H9 (cell line): ENCODE data around the gene PARP3. TPM values are rescaled to one million over a fixed set of nuclear protein-coding genes. Genes with fewer than 3 reads are reported as not detected.

Source experiments
- DNase-seq: peaks from one replicate; pipeline ENCODE4 v3.0.0-alpha.2; 2017
- H2AFZ ChIP-seq: one replicate; pipeline ENCODE4 v1.6.1; 2013; ENCODE audit warnings: mild to moderate bottlenecking, low read length, control low read depth, moderate library complexity
- H2AK5ac ChIP-seq: 2 replicates; pipeline ENCODE4 v1.6.1; 2013; ENCODE audit warnings: low read length, control low read depth, mixed read lengths; ENCODE audit not compliant: insufficient read length
- H2BK120ac ChIP-seq: one replicate; pipeline ENCODE4 v1.6.1; 2013; ENCODE audit warnings: low read depth, mild to moderate bottlenecking, low read length, control low read depth, inconsistent platforms; ENCODE audit not compliant: poor library complexity, severe bottlenecking
- H2BK12ac ChIP-seq: 2 replicates; pipeline ENCODE4 v1.6.1; 2013; ENCODE audit warnings: low read length, control low read depth, mixed read lengths, low read depth; ENCODE audit not compliant: insufficient read length
- H2BK15ac ChIP-seq: 2 replicates; pipeline ENCODE4 v1.6.1; 2013; ENCODE audit warnings: low read depth, low read length, control low read depth
- H2BK20ac ChIP-seq: one replicate; pipeline ENCODE4 v1.6.1; 2013; ENCODE audit warnings: low read depth, mild to moderate bottlenecking, low read length, control low read depth, inconsistent platforms; ENCODE audit not compliant: poor library complexity, severe bottlenecking
- H2BK5ac ChIP-seq: 2 replicates; pipeline ENCODE4 v1.6.1; 2013; ENCODE audit warnings: low read length, control low read depth, mixed read lengths; ENCODE audit not compliant: insufficient read length
- H3K14ac ChIP-seq: 2 replicates; pipeline ENCODE4 v1.6.1; 2013; ENCODE audit warnings: low read length, control low read depth; ENCODE audit not compliant: insufficient read depth
- H3K18ac ChIP-seq: 2 replicates; pipeline ENCODE4 v1.6.1; 2013; ENCODE audit warnings: low read depth, mild to moderate bottlenecking, mixed read lengths, low read length, control low read depth; ENCODE audit not compliant: insufficient read length
- H3K23ac ChIP-seq: 2 replicates; pipeline ENCODE4 v1.6.1; 2013; ENCODE audit warnings: low read length, control low read depth, mixed read lengths, low read depth; ENCODE audit not compliant: insufficient read length
- H3K23me2 ChIP-seq: 2 replicates; pipeline ENCODE4 v1.6.1; 2013; ENCODE audit warnings: low read depth, mild to moderate bottlenecking, mixed read lengths, low read length, control low read depth; ENCODE audit not compliant: insufficient read length, poor library complexity, severe bottlenecking
- H3K27ac ChIP-seq: 2 replicates; pipeline ENCODE4 v1.5.1; 2013; ENCODE audit warnings: low read length, control low read depth, mixed read lengths, low read depth; ENCODE audit not compliant: insufficient read length
- H3K27me3 ChIP-seq: 2 replicates; pipeline ENCODE4 v1.6.1; 2013; ENCODE audit warnings: low read length, control low read depth, inconsistent platforms; ENCODE audit not compliant: insufficient read depth
- H3K4ac ChIP-seq: 2 replicates; pipeline ENCODE4 v1.6.1; 2013; ENCODE audit warnings: low read depth, mild to moderate bottlenecking, control low read depth, inconsistent platforms, low read length, moderate library complexity
- H3K4me1 ChIP-seq: 2 replicates; pipeline ENCODE4 v1.6.1; 2013; ENCODE audit warnings: low read length, control low read depth, inconsistent platforms; ENCODE audit not compliant: insufficient read depth
- H3K4me2 ChIP-seq: 2 replicates; pipeline ENCODE4 v1.6.1; 2013; ENCODE audit warnings: low read length, control low read depth, mixed read lengths; ENCODE audit not compliant: insufficient read length, insufficient read depth
- H3K56ac ChIP-seq: 2 replicates; pipeline ENCODE4 v1.6.1; 2013; ENCODE audit warnings: low read depth, mild to moderate bottlenecking, mixed read lengths, low read length, control low read depth; ENCODE audit not compliant: insufficient read length
- H3K79me1 ChIP-seq: 2 replicates; pipeline ENCODE4 v1.6.1; 2013; ENCODE audit warnings: low read depth, mild to moderate bottlenecking, moderate library complexity, low read length, control low read depth, inconsistent platforms; ENCODE audit not compliant: insufficient read depth, poor library complexity, severe bottlenecking
- H3K79me2 ChIP-seq: 2 replicates; pipeline ENCODE4 v1.6.1; 2013; ENCODE audit warnings: low read length, control low read depth, inconsistent platforms; ENCODE audit not compliant: insufficient read depth
- H3K9ac ChIP-seq: 2 replicates; pipeline ENCODE4 v1.6.1; 2013; ENCODE audit warnings: low read length, control low read depth, mixed read lengths; ENCODE audit not compliant: insufficient read length; ENCODE audit errors: extremely low read depth
- H3K9me3 ChIP-seq: one replicate; pipeline ENCODE4 v1.6.1; 2013; ENCODE audit warnings: low read depth, low read length, inconsistent platforms; ENCODE audit not compliant: control insufficient read depth
- H3T11ph ChIP-seq: one replicate; pipeline ENCODE4 v1.6.1; 2013; ENCODE audit warnings: mild to moderate bottlenecking, low read length, control low read depth, inconsistent platforms
- H4K20me1 ChIP-seq: one replicate; pipeline ENCODE4 v1.6.1; 2013; ENCODE audit not compliant: control insufficient read depth, insufficient read length, insufficient read depth
- H4K5ac ChIP-seq: 2 replicates; pipeline ENCODE4 v1.6.1; 2013; ENCODE audit warnings: low read depth, mild to moderate bottlenecking, mixed read lengths, low read length, control low read depth; ENCODE audit not compliant: insufficient read length
- H4K8ac ChIP-seq: replicated peaks from 2 replicates; pipeline ENCODE4 v1.6.1; 2013; ENCODE audit warnings: low read length, control low read depth, mixed read lengths, low read depth; ENCODE audit not compliant: insufficient read length
- H4K91ac ChIP-seq: 2 replicates; pipeline ENCODE4 v1.6.1; 2013; ENCODE audit warnings: low read depth, mild to moderate bottlenecking, moderate library complexity, mixed read lengths, low read length, control low read depth; ENCODE audit not compliant: insufficient read length
- H3K27ac Mint-ChIP-seq, 3 experiments: 2 replicates in 2 of 3; 3 replicates in 1 of 3; pipeline ENCODE4 v1.8.0; 2020 to 2021; ENCODE audit warnings: mixed read lengths in 3 of 3, mild to moderate bottlenecking in 1 of 3, moderate library complexity in 1 of 3
- H3K27me3 Mint-ChIP-seq: 2 replicates; pipeline ENCODE4 v1.8.0; 2021; ENCODE audit warnings: low read depth, mild to moderate bottlenecking, moderate library complexity, mixed read lengths
- H3K36me3 Mint-ChIP-seq, 3 experiments: 2 replicates in 2 of 3; 3 replicates in 1 of 3; pipeline ENCODE4 v1.8.0; 2020 to 2021; ENCODE audit warnings: low read depth in 3 of 3, mixed read lengths in 3 of 3; ENCODE audit not compliant: insufficient read depth in 1 of 3
- H3K4me1 Mint-ChIP-seq, 2 experiments: 2 replicates each; pipeline ENCODE4 v1.8.0; 2020; ENCODE audit warnings: mixed read lengths in 2 of 2
- H3K4me3 Mint-ChIP-seq, 2 experiments: 2 replicates in 1 of 2; 3 replicates in 1 of 2; pipeline ENCODE4 v1.8.0; 2020 to 2021; ENCODE audit warnings: mild to moderate bottlenecking in 2 of 2, mixed read lengths in 2 of 2, moderate library complexity in 1 of 2
- H3K9me3 Mint-ChIP-seq, 2 experiments: 2 replicates in 1 of 2; 3 replicates in 1 of 2; pipeline ENCODE4 v1.8.0; 2020; ENCODE audit warnings: mild to moderate bottlenecking in 2 of 2, mixed read lengths in 2 of 2, moderate library complexity in 1 of 2
- WGBS: extraction: QIAGEN DNeasy Blood & Tissue Kit; methylation state at CpG from one replicate; pipeline ENCODE4 v1.1.7; 2013; ENCODE audit warnings: missing lambda C conversion rate, low lambda C conversion rate, mixed read lengths; ENCODE audit not compliant: insufficient read length; ENCODE audit errors: extremely low coverage; 5-methylcytosine and 5-hydroxymethylcytosine counted together
- total RNA-seq: library from RNA; stranded (reverse); gene quantifications from 2 replicates; pipeline ENCODE4 v1.2.1, GENCODE V29; 2021
- TF ChIP-seq, protein P1 (sequence below): fragments of 200-600 bp; sonication (generic); conservative IDR thresholded peaks from 3 replicates; pipeline ENCODE4 v1.8.0; 2021; ENCODE audit warnings: antibody characterized with exemption, mild to moderate bottlenecking

The PARP3 gene
- total RNA-seq, 1 experiment from 2014 or later = 1.3 TPM

DNA sequence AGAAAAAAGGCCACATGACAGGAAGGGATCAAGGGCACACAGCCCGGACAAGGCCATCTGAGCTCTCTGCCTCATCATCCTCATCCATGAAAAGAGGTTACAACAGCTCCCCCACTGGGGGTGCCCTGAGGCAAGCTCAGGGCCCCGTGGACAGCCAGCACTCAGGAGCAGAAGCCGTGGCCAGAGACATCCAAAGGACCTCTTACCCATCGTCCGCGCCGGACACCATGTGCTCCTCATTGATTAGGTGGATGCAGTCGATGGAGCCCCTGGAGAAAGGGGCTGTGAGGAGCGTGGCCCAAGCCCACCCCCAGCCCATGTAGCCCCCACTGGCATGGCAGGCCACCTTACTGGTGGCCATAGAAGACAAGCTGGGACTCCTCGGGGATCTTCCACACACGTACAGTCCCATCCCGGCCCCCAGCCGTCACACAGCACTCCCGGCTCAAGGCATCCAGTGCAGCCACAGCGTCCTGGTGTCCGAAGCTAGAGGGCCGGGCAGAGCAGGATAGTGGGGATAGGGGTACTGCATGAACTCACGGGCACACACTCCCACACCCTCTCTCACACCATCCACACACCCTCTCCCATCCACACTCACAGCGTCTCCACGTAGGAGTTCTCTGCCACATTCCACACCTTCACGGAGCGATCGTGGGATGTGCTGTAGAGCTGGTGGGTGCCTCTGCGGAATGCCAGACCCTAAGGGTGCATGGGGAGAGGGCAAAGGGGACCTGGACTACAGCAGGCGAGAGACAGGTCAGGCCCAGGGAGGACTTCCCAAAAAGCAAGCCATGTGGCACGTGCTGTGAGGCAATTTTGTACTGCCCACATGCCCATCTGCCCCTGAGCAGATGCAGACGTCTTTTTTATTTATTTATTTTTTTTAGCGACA, 6.9 kb upstream of the PARP3 start:
- Histone ChIP-seq H2AFZ (no peak overlapping the region), H2BK20ac (no peak overlapping the region), H3K23me2 (no peaks in the 10 kb centered on the region), H4K8ac (no peak overlapping the region), H3K4ac (no peak overlapping the region), H4K20me1 (no peaks in the 10 kb centered on the region), H3K79me1 (peaks cover 6% of the 10 kb centered on the region), H3K23ac (no peak overlapping the region), H3K9me3 (no peaks in the 10 kb centered on the region), H2BK5ac (no peak overlapping the region), H4K91ac (no peak overlapping the region), H3K79me2 (peaks cover 1% of the 10 kb centered on the region), H3K56ac (no peak overlapping the region), H2BK15ac (no peak overlapping the region), H4K5ac (no peak overlapping the region), H3K9ac (no peak overlapping the region), H2BK120ac (no peak overlapping the region), H3K18ac (no peak overlapping the region), H3T11ph (no peak overlapping the region), H2BK12ac (no peak overlapping the region), H3K14ac (no peak overlapping the region), H3K4me1 (0 out of 2 replicates have a peak, but pooled peaks cover under 1% of the 10 kb centered on the region), H3K27me3 (no peaks in the 10 kb centered on the region), H3K4me2 (no peak overlapping the region), H3K27ac (no peak overlapping the region), H2AK5ac (no peak overlapping the region)
- peaks cover 55 to 87% (median 70%) of the 10 kb centered on the region in 3 experiments; a peak in 6 of 7 replicates for H3K36me3 Mint-ChIP-seq
- no peak overlapping the region for H3K4me3 Mint-ChIP-seq
- no peaks in the 10 kb centered on the region; a peak in 1 of 5 replicates for H3K9me3 Mint-ChIP-seq
- TF ChIP-seq, protein P1, sequence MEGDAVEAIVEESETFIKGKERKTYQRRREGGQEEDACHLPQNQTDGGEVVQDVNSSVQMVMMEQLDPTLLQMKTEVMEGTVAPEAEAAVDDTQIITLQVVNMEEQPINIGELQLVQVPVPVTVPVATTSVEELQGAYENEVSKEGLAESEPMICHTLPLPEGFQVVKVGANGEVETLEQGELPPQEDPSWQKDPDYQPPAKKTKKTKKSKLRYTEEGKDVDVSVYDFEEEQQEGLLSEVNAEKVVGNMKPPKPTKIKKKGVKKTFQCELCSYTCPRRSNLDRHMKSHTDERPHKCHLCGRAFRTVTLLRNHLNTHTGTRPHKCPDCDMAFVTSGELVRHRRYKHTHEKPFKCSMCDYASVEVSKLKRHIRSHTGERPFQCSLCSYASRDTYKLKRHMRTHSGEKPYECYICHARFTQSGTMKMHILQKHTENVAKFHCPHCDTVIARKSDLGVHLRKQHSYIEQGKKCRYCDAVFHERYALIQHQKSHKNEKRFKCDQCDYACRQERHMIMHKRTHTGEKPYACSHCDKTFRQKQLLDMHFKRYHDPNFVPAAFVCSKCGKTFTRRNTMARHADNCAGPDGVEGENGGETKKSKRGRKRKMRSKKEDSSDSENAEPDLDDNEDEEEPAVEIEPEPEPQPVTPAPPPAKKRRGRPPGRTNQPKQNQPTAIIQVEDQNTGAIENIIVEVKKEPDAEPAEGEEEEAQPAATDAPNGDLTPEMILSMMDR = no peak
- WGBS = no CpG with 5 or more reads among the region's 28 CpGs
- no peaks in the 10 kb centered on the region; the same call in 1 of the 2 replicates for H3K27me3 Mint-ChIP-seq
- no peak overlapping the region for H3K27ac Mint-ChIP-seq
- peaks cover 2 to 4% of the 10 kb centered on the region in 2 experiments for H3K4me1 Mint-ChIP-seq
- DNase-seq = no peak
